Measurements from ENCODE around the gene NHLRC4.

GRCh38 chr16:582614-583331 is 16.0 kb downstream of the NHLRC4 start:
- TF ChIP-seq ZNF121 (CRISPR knock-in tag; IDR thresholded peaks at IDR 0.05) (no peak), HMGXB4 (CRISPR knock-in tag; IDR thresholded peaks at IDR 0.05) (no peak), CTCF (IDR thresholded peaks at IDR 0.05) (no peak), SP1 (CRISPR knock-in tag; conservative IDR thresholded peaks at IDR 0.05) (no peak), ZBTB43 (CRISPR knock-in tag; IDR thresholded peaks at IDR 0.05) (no peak), RELA (CRISPR knock-in tag; IDR thresholded peaks at IDR 0.05; ENCODE audit: borderline replicate concordance) (no peak), ZBTB21 (CRISPR knock-in tag; IDR thresholded peaks at IDR 0.05; ENCODE audit: borderline replicate concordance) (no peak), ATF2 (CRISPR knock-in tag; IDR thresholded peaks at IDR 0.05; ENCODE audit: borderline replicate concordance, low read depth) (no peak)

All from WTC11 (cell line).